ENCODE results near the gene TMEM60. TPM values are rescaled to one million over a fixed set of nuclear protein-coding genes. Genes with fewer than 3 reads are reported as not detected.
A peak's percentile ranks its signal among the peaks of the same experiment; 100 is the strongest.

TMEM60 gene
- total RNA-seq, 2 donors from 2014 or later, result 9.6 TPM; not detected in 1

GRCh38 chr7:77799078-77799964, 1.1 kb upstream of the TMEM60 start:
- Histone ChIP-seq H3K27me3 (no peaks in the 10 kb centered on the region), H3K36me3 (replicated peaks in 1 of 2; ENCODE audit: insufficient read depth in 1 of 2, low read depth in 2 of 2) (no peaks in the 10 kb centered on the region), H3K4me3 (peak overlapping the region; percentile 79 to 98), H3K4me1 (peaks cover 25% of the 10 kb centered on the region), H3K27ac (peak overlapping the region; percentile 48 to 90 (median 86)), H3K9me3 (no peaks in the 10 kb centered on the region)
- TF ChIP-seq CTCF (IDR thresholded peaks at IDR 0.05) (no peak), POLR2A (IDR thresholded peaks at IDR 0.05) (no peak)
- WGBS, 2 donors, result 0 to 1% methylated on average over 22 to 43 of the region's 55 CpGs
- DNase-seq (peak; percentile 26 to 46 (median 32)), ATAC-seq (no peak)
- intact Hi-C loops (cut with DNase I), result no loop called here

- H3K9me3 ChIP-seq, result no peaks in the 10 kb centered on the region
- H3K27me3 ChIP-seq, result no peaks in the 10 kb centered on the region
- H3K36me3 ChIP-seq (replicated peaks in 1 of 2; ENCODE audit: insufficient read depth in 1 of 2, low read depth in 2 of 2), result no peaks in the 10 kb centered on the region
- H3K4me1 ChIP-seq, result peaks cover 29% of the 10 kb centered on the region
- ATAC-seq (peak; percentile 13), DNase-seq (peak in 1 of 4 donors; percentile 30)
- intact Hi-C loops (cut with DNase I), result no loop called here
- no peak for TF ChIP-seq POLR2A (IDR thresholded peaks at IDR 0.05)
- no peak for TF ChIP-seq CTCF (IDR thresholded peaks at IDR 0.05)
- peak overlapping the region; percentile 25 to 98 for H3K4me3 ChIP-seq
- WGBS, 2 donors, result 0 to 2% methylated on average over 13 to 35 of the region's 35 CpGs
- peak overlapping the region; percentile 51 to 90 (median 82) for H3K27ac ChIP-seq
These were observed 370 bp downstream of the TMEM60 start for GRCh38 chr7:77797734-77798393.

- DNase-seq (no peak), ATAC-seq (no peak)
- TF ChIP-seq CTCF (IDR thresholded peaks at IDR 0.05), result no peak
- TF ChIP-seq POLR2A (IDR thresholded peaks at IDR 0.05), result no peak
- H3K27ac ChIP-seq, result no peak overlapping the region
- no peaks in the 10 kb centered on the region for H3K9me3 ChIP-seq
- peaks cover 35% of the 10 kb centered on the region for H3K4me1 ChIP-seq
- H3K36me3 ChIP-seq (replicated peaks in 1 of 2; ENCODE audit: insufficient read depth in 1 of 2, low read depth in 2 of 2), result no peaks in the 10 kb centered on the region
- 22 to 26% methylated on average over 5 of the region's 5 CpGs for WGBS, 2 donors
- intact Hi-C loops (cut with DNase I), result no loop called here
- no peak overlapping the region for H3K4me3 ChIP-seq
- no peaks in the 10 kb centered on the region for H3K27me3 ChIP-seq
These were observed 1.3 kb downstream of the TMEM60 start for GRCh38 chr7:77796960-77797359.

- DNase-seq (no peak), ATAC-seq (no peak)
- no peaks in the 10 kb centered on the region for H3K9me3 ChIP-seq
- TF ChIP-seq POLR2A (IDR thresholded peaks at IDR 0.05), result no peak
- no peak for TF ChIP-seq CTCF (IDR thresholded peaks at IDR 0.05)
- H3K4me1 ChIP-seq, result peaks cover 42% of the 10 kb centered on the region
- H3K36me3 ChIP-seq (replicated peaks in 1 of 2; ENCODE audit: insufficient read depth in 1 of 2, low read depth in 2 of 2), result no peaks in the 10 kb centered on the region
- 65 to 98% methylated on average over 3 of the region's 3 CpGs for WGBS, 2 donors
- H3K27me3 ChIP-seq, result no peaks in the 10 kb centered on the region
- intact Hi-C loops (cut with DNase I), result no loop called here
- no peak overlapping the region for H3K27ac ChIP-seq
- no peak overlapping the region for H3K4me3 ChIP-seq
These were observed 2.1 kb downstream of the TMEM60 start for GRCh38 chr7:77796109-77796508.

Data from body of pancreas (tissue), 4 donors.